ENCODE measurements around the gene TWIST2.

The TWIST2 gene

GRCh38 chr2:238925281-238925680 lies 77.4 kb downstream of the TWIST2 start:
- no peak for DNase-seq

DNA sequence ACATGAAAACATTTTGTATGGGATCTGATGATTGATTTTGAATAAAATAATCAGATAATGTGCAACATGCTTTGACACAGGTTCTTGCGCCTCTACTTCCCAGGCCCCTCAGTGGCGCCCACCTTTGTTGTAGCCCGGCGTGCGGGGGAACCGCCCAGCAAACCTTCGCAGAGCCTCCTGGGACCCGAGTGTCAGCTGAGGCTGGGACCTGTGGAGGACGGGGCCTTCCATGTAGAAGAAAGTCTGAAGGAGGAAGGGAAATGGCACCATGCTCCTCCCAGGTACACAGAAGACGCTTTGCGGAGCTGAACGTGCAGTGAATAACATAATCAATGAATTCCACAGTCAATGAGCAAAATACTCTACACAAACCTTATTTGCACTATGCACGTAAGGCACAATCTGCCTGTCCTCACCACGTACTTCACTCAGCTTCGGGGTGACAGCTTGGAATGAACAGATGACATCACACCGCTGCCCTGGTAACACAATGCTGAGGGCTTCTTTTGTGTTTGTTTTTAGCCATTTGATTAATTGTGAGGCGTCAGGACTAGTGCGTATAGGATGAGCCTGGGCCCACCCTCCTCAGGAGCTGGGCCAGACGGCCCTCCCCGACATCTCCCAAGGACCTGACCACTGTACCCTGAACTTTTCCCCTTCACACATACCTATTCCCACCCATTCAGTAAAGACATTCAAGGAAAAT lies 78.1 kb downstream of the TWIST2 start:
- DNase-seq = no peak

GRCh38 chr2:238926761-238927611 lies 79.1 kb downstream of the TWIST2 start:
- DNase-seq = no peak

GRCh38 chr2:238927746-238928519 lies 80.0 kb downstream of the TWIST2 start:
- DNase-seq = no peak

- DNase-seq = no peak
These were observed 80.8 kb downstream of the TWIST2 start for GRCh38 chr2:238928520-238929241.

DNA sequence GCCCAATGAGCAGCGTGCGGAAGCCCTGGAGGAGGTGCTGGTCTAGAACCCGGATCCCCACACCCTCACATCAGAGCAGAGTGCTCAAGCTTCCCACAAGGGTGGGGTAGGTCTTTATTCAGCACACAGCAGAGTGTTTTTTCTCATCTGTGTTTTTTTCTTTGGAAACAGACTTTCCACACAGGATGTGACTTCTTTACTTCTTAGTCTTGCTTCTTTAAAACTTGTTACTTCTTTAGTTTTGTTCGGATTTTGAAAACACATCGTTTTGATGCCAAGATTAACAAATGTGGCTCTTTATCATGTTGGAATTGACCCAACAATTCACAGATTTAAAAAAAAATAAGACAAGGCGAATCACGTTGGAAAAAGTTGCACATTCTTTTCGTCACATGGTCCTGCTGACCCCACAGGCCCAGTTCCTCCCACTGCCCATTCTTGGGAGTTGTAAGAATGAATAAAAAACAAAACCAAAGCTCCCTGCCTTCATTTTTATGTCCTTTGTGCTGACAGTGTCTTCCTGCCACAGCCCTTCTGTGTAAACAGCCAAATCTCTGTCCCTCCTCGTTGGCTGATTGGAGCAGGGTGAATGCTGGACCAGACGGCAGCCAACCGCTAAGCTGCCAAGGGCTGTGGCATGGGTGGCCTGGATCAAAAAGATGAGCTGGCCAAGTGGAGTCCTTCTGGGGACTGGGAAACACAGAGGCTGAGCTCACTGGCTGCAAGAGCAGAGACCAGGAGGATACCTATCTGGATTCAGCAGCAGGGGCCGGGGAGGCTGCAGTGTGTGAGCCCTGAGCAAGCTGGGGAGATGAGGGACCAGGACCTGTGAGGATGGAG lies 81.6 kb downstream of the TWIST2 start:
- no peak for DNase-seq

DNA sequence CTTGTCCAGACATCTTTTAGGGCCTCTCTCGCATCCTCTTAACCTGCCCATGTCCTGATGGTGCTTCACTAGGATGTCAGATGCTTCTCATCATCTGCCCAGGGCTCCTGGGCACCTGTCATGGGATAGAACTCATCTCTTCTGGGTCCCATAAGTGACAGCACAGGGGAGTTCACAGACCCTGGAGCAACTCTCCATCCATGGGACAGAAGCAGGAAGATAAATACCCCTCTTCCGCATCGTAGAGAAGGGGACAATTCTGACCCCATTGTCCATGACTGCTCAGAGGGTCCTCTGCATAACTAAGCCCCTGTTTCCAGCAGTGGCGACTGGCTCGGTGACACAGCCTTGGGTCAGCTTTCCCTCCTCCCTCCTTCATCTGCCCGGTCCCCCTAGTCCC lies 82.3 kb downstream of the TWIST2 start:
- DNase-seq = no peak

GRCh38 chr2:238936162-238937052 lies 88.5 kb downstream of the TWIST2 start:
- no peak for DNase-seq

- no peak for DNase-seq
These were observed 90.1 kb downstream of the TWIST2 start for GRCh38 chr2:238938003-238938400.

DNA sequence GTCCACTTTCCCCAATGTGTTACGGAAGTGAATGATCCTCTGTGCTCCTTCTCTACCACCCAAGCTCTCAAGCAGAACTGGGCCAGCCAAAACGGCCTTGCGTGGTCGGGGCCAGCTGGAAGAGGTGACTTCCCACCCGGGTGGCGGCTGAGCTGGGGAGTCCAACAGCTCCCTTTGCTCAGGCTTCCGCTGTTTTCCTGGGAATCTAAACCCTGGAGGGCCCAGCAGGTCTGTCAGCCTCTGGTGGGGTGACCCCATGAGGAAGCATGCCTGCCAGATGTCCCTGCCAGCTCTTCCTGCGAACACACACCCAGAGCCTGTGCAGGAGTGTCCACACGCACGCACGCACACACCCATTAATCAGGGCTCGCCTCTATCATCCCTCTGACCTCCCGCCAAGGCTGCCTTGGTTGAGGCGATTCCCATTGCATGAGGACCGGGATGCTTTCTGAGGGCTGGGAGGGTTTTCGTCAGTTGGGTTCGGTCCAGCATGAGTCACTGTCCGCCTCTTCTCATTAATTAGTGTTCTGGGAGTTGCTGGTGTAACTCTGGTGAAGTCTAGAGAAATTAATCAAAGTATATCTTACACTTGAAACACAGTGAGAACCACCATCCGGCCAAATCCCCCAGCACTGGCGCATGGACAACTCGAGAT lies 90.6 kb downstream of the TWIST2 start:
- DNase-seq = no peak

DNA sequence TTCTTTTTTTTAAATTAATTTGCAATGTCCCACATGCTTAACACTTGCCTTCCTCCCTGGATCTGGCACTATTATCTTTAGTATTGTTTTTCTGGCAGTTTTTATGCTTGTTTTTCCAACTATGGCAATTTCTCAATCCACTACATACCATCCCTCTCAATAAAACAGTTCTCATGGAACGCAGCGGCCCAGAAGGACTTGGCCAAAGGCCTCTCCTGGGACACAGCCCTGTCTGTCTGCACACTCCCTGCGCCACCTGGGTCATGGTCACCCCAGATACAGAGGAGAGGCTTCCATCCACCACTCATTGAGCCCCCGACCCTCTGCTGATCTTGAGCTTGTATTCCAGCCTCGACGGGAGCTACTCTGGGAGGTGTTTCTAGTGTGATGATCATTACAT lies 91.2 kb downstream of the TWIST2 start:
- DNase-seq = no peak

DNA sequence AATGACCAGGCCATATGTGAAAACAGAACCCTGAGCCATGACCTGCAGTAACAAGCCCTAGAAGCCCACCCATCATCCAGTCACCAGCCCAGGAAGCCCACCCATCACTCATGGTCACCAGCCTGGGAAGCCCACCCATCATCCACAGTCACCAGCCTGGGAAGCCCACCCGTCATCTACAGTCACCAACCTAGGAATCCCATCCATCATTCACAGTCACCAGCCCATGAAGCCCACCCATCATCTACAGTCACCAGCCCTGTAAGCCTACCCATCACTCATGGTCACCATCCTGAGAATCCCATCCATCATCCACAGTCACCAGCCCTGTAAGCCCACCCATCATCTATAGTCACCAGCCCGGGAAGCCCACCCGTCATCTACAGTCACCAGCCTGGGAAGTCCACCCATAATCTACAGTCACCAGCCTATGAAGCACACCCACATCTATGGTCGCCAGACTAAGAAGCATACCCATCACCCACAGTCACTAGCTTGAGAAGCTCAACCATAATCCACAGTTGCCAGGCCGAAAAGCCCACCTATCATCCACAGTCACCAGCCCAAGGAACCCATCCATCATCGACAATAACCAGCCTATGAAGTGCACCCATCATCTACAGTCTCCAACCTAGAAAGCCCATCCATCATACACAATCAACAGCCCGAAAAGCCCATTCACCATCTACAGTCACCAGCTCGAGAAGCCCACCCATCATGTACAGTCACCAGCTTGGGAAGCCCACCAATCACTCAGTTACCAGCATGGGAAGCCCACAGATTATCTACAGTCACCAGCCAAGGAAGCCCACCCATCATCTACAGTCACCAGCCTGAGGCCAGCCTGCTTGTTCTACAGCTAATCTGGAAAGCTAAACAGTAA lies 91.9 kb downstream of the TWIST2 start:
- no peak for DNase-seq

GRCh38 chr2:238940806-238941205 lies 92.9 kb downstream of the TWIST2 start:
- no peak for DNase-seq

DNA sequence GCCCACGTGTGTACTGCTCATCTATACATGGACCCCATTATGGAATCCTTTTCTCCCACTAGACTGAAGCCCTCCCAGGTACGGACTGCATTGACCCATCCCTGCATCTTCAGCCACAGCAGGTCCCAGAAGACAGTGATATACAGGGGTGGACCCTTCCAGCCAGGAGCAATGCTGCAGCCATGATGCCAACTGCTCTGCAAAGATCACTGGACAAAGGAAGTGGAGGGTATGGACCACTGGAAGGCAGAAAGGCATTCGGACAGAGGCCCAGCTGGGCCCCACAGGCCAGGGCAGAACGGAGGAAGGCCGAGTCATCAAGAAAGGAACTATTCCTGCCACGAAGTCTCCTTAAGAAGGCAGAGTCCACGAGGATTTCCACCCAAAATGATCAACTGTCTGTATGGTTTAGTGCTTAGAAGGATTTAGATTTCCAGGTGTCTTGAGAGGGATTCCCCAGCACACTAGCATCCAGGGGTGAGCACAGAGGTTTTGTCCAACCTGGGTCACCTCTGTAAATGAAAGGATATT lies 93.4 kb downstream of the TWIST2 start:
- DNase-seq = no peak

DNA sequence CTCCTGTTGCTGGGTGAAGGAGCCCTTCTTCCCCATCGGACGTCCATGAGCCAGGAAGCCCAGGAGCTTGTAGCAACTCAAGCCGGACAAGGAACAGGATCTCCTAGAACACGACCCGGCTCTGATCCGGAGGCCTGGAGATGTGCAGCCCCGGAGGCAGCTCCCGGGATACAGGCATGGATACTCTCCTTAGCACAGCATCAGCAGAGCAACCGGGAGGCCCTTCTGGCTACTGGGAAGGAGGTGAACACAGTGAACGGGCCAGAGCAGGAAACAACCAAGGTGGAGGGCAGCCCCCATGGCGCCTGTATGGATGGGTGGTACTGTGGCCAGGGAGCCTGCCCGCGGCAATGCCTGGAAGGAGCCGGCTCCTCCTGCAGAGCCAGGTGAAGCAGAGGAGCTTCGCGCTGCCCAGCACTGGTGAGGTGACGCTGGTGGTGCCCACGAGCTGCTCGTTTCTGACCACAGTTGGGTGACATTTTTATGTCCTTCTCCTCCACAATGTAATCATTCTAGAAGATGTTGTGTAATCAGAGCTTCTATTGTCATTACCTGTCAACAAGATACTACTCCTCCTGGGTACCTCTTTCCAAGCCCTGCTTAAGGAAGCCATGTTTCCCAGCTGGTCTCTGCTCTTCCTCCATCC lies 94.3 kb downstream of the TWIST2 start:
- no peak for DNase-seq

DNA sequence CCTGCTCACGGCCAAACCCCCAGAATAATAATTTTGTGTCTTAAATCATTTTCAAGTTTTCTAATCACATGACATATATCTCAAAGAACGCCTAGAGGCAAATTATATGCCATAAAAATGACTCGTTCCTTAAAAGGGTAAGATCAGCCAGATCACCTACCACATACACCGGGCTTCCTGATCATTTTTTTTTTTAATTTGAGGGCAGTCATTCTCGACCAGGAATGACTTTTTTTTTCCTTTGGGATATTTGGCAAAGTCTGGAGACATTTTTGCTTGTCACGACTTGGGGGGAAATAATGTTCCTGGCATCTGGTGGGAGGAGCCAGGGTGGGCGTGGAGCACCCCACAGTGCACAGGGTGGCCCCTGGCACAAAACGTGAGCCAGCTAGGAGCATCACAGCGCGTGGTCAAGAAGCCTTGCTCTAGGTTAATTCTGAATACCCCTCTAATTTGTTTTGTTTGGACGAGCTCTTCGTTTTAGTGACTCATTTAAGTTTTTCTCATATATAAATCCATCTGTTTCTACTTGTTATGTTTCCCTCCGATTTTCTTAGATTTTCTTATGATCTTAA lies 94.9 kb downstream of the TWIST2 start:
- DNase-seq = no peak

DNA sequence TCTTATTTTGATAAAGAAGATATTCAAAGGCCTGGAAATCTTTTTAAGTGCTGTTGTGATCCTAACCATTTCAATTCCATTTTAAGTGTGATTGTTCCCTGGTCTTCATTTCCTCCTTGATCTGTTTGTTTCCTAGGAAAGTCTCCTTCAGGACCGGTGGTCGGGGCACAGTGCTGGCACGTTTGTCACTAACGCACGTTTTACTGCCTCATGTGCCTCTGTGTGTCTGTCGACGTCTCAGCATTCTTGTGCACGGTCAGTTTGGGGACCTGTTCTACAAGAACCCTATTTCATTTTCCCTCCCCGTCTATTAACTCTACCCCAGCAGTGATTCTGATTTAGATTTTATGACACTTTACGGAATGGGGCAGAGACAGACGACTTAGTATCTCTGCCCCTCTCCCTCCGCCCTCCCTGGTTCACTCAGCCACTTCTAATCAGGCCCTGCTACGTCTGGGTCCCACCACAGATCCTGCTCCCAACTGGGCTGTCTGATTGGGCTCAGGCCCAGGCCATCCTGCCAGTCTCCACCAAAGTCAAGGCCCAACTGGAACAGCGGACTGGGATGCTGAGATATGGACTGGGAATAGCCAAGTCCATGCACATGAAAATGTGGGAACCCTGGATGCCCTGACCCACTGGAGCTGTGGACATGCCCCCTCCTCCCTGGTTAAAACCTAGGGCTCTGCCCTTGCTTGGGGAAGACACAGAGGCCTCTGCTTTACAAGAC lies 95.6 kb downstream of the TWIST2 start:
- DNase-seq = no peak
